GM04503 (cell line): ENCODE results near the gene DTX4.

ENCODE experiments used
- DNase-seq: peaks from one replicate; pipeline ENCODE4 v3.0.0-alpha.2; 2012; ENCODE audit warnings: low read depth

DTX4 gene

GRCh38 chr11:59173080-59173963, 1.4 kb downstream of the DTX4 start:
- no peak for DNase-seq

- DNase-seq, result no peak
Observed at GRCh38 chr11:59173964-59174663, 2.2 kb downstream of the DTX4 start.

GRCh38 chr11:59174664-59175033, 2.7 kb downstream of the DTX4 start:
- DNase-seq, result no peak

GRCh38 chr11:59175091-59175501, 3.2 kb downstream of the DTX4 start:
- no peak for DNase-seq

- no peak for DNase-seq
Observed at GRCh38 chr11:59176330-59176729, 4.4 kb downstream of the DTX4 start.

GRCh38 chr11:59178402-59178801, 6.5 kb downstream of the DTX4 start:
- no peak for DNase-seq

- no peak for DNase-seq
Observed at GRCh38 chr11:59179121-59179520, 7.2 kb downstream of the DTX4 start.

- no peak for DNase-seq
Observed at GRCh38 chr11:59180168-59180776, 8.3 kb downstream of the DTX4 start.

GRCh38 chr11:59180907-59181306, 9.0 kb downstream of the DTX4 start:
- no peak for DNase-seq

- no peak for DNase-seq
Observed at GRCh38 chr11:59181746-59182456, 10.0 kb downstream of the DTX4 start.

GRCh38 chr11:59182457-59183151, 10.7 kb downstream of the DTX4 start:
- DNase-seq, result no peak

GRCh38 chr11:59183771-59184170, 11.8 kb downstream of the DTX4 start:
- DNase-seq, result no peak

GRCh38 chr11:59184691-59185339, 12.9 kb downstream of the DTX4 start:
- DNase-seq, result no peak

GRCh38 chr11:59185386-59185945, 13.5 kb downstream of the DTX4 start:
- no peak for DNase-seq

- DNase-seq, result no peak
Observed at GRCh38 chr11:59186130-59186594, 14.2 kb downstream of the DTX4 start.

- DNase-seq, result no peak
Observed at GRCh38 chr11:59187035-59187434, 15.1 kb downstream of the DTX4 start.

- no peak for DNase-seq
Observed at GRCh38 chr11:59187587-59187986, 15.7 kb downstream of the DTX4 start.

- DNase-seq, result no peak
Observed at GRCh38 chr11:59188954-59189353, 17.0 kb downstream of the DTX4 start.

GRCh38 chr11:59189986-59190385, 18.1 kb downstream of the DTX4 start:
- no peak for DNase-seq

GRCh38 chr11:59191095-59191494, 19.2 kb downstream of the DTX4 start:
- DNase-seq, result no peak

- no peak for DNase-seq
Observed at GRCh38 chr11:59191890-59192289, 20.0 kb downstream of the DTX4 start.
